ENCODE measurements around the gene ANO10.
"Not testable (repeated sequence)": the region's sequence is repeated elsewhere in the genome, so short reads cannot be mapped to it uniquely, and the experiment has no call there.

The ANO10 gene

GRCh38 chr3:43621656-43622432 is at the start of gene ANO10:
ANO10 (minus strand) TSS chr3:43622011; CDS start chr3:43605852, 16,159 bp downstream.
- peak; percentile 99 for DNase-seq

- DNase-seq, result peak; percentile 81
These were observed 49.1 kb upstream of the ANO10 start for GRCh38 chr3:43670635-43671522.

GRCh38 chr3:43665011-43665410 is 43.2 kb upstream of the ANO10 start:
- DNase-seq, result not testable (repeated sequence)

DNA sequence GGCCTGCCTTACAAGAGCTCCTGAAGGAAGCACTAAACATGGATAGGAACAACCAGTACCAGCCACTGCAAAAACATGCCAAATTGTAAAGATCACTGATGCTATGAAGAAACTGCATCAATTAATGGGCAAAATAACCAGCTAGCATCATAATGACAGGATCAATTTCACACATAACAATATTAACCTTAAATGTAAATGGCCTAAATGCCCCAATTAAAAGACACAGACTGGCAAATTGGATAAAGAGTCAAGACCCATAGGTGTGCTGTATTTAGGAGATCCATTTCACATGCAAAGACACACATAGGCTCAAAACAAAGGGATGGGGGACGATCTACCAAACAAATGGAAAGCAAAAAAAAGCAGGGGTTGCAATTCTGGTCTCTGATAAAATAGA is 39.6 kb upstream of the ANO10 start:
- not testable (repeated sequence) for DNase-seq

GRCh38 chr3:43659250-43659880 is 37.6 kb upstream of the ANO10 start:
- DNase-seq, result peak; percentile 63

GRCh38 chr3:43656390-43656789 is 34.6 kb upstream of the ANO10 start:
- not testable (repeated sequence) for DNase-seq

- DNase-seq, result no peak
These were observed 28.5 kb upstream of the ANO10 start for GRCh38 chr3:43650345-43650744.

- DNase-seq, result no peak
These were observed 27.7 kb upstream of the ANO10 start for GRCh38 chr3:43649365-43649968.

GRCh38 chr3:43648957-43649356 is 27.1 kb upstream of the ANO10 start:
- no peak for DNase-seq

DNA sequence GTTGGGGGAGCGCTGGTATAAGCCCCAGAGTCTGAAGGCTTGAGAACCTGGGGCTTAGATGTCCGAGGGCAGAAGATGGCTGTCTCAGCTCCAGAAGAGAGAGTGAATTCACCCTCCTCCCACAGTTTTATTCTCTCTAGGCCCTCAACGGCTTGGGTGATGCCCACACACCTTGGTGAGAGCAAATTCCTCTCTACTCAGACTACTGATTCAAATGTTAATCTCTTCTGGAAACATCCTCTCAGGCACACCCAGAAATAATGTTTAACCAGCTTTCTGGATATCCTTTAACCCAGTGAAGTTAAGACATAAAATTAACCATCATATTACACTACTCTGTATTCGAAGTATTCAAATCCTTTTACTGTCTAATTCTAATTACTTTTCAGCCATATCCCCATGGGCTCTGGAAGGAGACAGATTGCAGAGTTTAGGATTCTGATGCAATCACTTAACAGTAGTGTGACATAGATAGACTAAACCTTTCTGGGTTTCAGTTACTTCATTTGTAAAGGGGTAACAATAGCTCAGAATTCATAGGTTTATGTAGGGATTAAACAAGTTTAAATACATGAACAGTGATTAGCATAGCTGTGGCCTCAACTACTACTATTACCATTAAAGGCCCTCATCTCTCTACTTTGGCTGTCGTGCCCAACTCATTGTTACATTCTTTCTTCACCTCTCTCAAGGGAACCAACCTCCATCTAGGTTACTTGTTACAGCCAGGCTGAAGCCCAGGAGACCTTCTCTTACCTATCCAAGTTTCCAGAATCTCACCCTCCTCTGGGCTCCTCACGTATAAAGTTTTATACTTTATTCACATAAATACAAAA is 25.7 kb upstream of the ANO10 start:
- DNase-seq, result no peak

DNA sequence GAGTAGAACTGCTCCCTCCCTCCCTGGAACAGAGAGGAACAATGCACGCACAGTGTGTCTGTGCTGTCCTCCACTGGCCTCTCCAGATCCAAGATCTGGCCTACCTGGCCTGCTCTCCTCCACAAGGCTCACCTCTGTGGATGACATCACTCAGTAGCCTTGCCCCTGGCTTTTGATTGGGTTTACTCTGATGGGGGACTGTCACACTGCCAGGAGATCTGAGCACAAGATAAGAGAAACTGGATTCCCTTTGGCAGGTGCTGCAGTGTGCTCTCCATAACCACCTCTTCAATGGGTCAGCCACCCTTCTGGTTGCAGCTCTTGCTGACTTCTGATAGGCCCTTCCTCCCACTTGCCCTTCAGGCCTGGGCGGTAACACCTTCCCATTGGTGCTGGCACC is 22.6 kb upstream of the ANO10 start:
- no peak for DNase-seq

- DNase-seq, result peak; percentile 29
These were observed 19.7 kb upstream of the ANO10 start for GRCh38 chr3:43641306-43642114.

DNA sequence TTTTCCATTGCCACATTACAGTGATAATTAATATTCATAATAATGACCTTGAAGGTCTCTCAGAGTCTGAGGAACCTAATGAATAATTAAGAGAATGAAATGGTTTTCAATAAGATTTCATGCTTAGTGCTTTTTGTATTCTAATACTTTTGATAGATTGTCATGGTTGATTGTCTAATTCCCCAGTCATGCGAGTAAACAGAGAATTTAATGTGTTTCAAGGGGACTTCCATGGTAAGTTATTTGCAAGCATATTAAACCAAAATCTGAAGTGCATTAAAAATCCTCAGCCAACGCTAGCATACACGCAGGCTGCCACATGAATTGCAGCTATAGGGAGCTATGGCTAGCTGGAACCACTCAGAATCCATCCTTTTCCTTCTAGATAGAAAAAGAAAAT is 18.9 kb upstream of the ANO10 start:
- no peak for DNase-seq

DNA sequence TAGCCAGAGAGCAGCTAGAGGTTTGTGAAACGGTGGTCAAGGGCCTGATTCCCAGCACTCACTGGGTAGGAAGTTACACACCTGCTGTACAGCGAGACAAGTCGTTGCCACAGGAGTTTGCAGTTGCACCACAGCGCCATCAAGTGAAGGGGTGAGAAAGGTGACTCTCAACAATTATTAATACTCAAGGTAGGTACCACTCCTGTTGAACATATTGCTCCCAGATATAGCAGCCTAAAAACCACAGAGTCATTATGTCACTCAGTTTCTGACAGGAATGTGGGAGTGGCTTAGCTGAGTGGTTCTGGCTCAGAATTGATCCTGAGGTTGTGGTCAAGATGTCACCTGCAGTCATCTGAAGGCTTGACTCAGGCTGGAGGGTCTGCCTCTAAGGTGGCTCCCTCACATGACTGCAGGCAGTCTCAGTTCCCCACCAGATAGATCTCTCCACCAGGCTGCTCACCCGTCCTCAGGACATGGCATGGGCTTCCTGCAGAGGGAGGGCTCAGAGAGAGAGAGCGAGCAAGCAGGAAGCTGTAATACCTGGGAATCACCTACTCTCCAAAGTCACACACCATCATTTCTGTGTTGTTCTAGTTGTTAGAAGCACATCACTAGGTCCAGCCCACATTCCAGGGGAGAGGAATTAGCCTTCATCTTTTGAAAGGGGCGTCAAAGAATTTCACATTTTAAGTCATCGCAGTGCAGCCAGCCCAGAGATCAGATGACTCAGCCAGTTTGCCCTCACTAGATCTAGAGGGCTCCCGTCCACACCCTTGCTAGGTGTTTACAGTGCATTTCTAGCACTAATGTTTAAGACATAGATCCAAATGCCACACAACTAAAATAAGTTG is 17.0 kb upstream of the ANO10 start:
- peak; percentile 78 for DNase-seq

- DNase-seq, result no peak
These were observed 15.9 kb upstream of the ANO10 start for GRCh38 chr3:43637702-43638101.

DNA sequence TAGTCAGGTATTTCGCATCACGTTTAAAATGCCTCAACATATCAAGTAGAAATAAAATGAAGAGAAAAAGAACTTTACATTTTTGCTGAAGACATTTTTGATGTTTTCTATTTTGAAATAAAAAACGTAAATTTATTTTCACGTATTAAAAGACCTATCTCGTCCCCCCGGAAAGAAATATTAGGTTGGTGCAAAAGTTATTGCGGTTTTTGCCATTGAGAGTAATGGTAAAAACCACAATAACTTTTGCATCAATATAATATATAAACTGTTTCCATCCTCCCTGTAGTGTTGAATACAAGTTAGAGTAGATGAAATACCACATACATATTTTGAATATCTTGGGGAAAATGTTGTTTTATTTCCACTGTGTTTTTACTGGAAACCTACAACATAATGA is 11.2 kb upstream of the ANO10 start:
- DNase-seq, result no peak

DNA sequence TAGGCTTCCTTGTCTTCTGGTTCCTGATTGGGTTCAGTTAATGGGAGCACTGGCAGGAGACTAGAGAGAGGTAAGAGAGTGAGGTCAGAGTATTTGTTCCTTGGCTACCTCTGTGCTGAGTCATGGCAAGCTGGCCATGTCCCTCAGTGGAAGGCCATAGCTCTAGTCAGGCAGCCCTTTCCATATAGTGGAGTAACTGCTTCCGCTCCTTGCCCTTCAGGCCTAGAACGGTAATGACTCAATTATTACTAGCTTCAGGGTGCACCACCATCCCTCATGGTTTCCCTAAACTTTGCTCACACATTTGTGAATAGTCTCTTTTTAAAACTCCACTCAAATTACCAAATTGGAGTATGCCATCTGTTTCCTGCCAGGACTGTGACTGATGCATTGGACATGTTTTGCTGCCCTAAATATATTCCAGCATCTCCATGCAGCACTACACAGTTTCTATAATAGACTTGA is 10.5 kb upstream of the ANO10 start:
- no peak for DNase-seq

DNA sequence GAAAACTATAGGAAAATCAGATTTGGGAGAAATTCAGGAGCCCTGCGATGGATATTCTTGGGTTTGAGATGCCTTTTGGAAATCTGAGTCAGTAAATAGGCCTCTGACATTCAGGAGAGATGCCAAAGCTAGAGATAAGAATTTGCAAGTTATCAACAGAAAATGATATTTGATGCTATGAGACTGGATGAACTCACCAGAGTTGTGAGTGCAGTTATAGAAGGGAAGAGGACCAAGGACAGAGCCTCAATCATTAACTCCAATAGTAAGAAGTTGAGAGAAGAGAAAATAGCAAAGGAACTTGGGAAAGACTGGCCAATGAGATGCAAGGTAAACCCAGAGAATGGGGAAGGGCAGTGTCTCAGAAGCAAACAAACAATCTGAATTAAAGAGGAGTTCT is 7.9 kb upstream of the ANO10 start:
- DNase-seq, result no peak

- no peak for DNase-seq
These were observed 7.4 kb upstream of the ANO10 start for GRCh38 chr3:43629257-43629656.

DNA sequence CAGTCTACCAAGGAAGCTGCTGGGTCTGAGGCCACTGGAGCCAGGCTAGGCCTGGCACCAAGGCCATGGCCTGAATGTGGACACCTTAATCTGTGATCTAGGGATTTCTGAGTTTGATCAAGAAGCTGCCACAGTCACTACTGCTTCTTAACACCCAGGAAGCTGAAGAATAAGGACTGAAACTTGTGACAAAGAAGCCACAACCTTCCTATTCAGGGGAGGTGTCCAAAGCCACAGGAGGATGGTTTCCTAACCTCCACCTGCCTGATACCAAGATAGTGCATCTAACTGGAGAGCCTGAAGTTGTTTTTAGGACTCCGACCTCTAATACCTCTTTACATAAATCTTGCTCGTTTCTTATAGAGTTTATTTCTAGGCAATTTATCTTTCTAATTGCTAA is 5.5 kb upstream of the ANO10 start:
- DNase-seq, result no peak
